Neural cell (in vitro differentiated cells): ENCODE results near the gene IL15RA. TPM values are rescaled to one million over a fixed set of nuclear protein-coding genes. Genes with fewer than 3 reads are reported as not detected.
"Not testable (repeated sequence)": the region's sequence is repeated elsewhere in the genome, so short reads cannot be mapped to it uniquely, and the experiment has no call there.

ENCODE experiments used
- H2AFZ ChIP-seq: fragments of 200-600, 300-800 bp; sonication (generic), shearing (Covaris generic); 2 replicates; pipeline ENCODE4 v1.6.0; 2014; ENCODE audit warnings: low read depth, mild to moderate bottlenecking, antibody characterized with exemption, low read length, moderate library complexity
- H3F3A ChIP-seq: fragments of 200-600 bp; shearing (Covaris generic); 2 replicates; pipeline ENCODE4 v1.6.1; 2016; ENCODE audit warnings: mild to moderate bottlenecking, moderate library complexity, mixed read lengths, antibody characterized with exemption, low read length; ENCODE audit not compliant: insufficient read depth, poor library complexity, severe bottlenecking
- H3K27ac ChIP-seq: fragments of 200-600, 300-800 bp; sonication (generic), shearing (Covaris generic); 2 replicates; pipeline ENCODE4 v1.5.1; 2014; ENCODE audit warnings: mild to moderate bottlenecking, low read length, moderate library complexity
- H3K27me3 ChIP-seq: fragments of 300-800, 200-600 bp; sonication (generic), shearing (Covaris generic); 2 replicates; pipeline ENCODE4 v1.6.0; 2014; ENCODE audit warnings: mild to moderate bottlenecking, low read depth, low read length, moderate library complexity; ENCODE audit not compliant: insufficient read depth
- H3K36me3 ChIP-seq: fragments of 300-800, 200-600 bp; sonication (generic), shearing (Covaris generic); 2 replicates; pipeline ENCODE4 v1.5.1; 2014; ENCODE audit warnings: mild to moderate bottlenecking, antibody characterized with exemption, low read length, moderate library complexity; ENCODE audit not compliant: insufficient read depth
- H3K4me2 ChIP-seq: fragments of 300-800, 200-600 bp; sonication (generic), shearing (Covaris generic); 2 replicates; pipeline ENCODE4 v1.6.0; 2014; ENCODE audit warnings: mild to moderate bottlenecking, low read length
- H3K4me3 ChIP-seq: fragments of 300-800, 200-600 bp; sonication (generic), shearing (Covaris generic); 2 replicates; pipeline ENCODE4 v1.5.1; 2014; ENCODE audit warnings: mild to moderate bottlenecking, low read length, moderate library complexity
- H3K79me2 ChIP-seq: fragments of 200-600 bp; shearing (Covaris generic); replicated peaks from 2 replicates; pipeline ENCODE4 v1.6.0; 2014; ENCODE audit warnings: mild to moderate bottlenecking, low read length, moderate library complexity; ENCODE audit not compliant: insufficient read depth
- H3K9ac ChIP-seq: fragments of 300-800, 200-600 bp; sonication (generic), shearing (Covaris generic); 2 replicates; pipeline ENCODE4 v1.6.1; 2016; ENCODE audit warnings: mild to moderate bottlenecking, low read length, mixed read lengths
- H3K9me2 ChIP-seq: fragments of 200-600 bp; shearing (Covaris generic); 2 replicates; pipeline ENCODE4 v1.6.1; 2016; ENCODE audit warnings: mild to moderate bottlenecking, low read length, mixed read lengths; ENCODE audit not compliant: insufficient read depth
- H3K9me3 ChIP-seq: fragments of 200-600, 300-800 bp; sonication (generic), shearing (Covaris generic); 2 replicates; pipeline ENCODE4 v1.6.1; 2016; ENCODE audit warnings: mild to moderate bottlenecking, mixed run types, low read length, moderate library complexity, mixed read lengths
- H4K20me1 ChIP-seq: fragments of 200-600 bp; shearing (Covaris generic); 2 replicates; pipeline ENCODE4 v1.6.1; 2016; ENCODE audit warnings: mild to moderate bottlenecking, mixed run types; ENCODE audit not compliant: insufficient read depth
- CTCF ChIP-seq: fragments of 450-650 bp; IDR thresholded peaks from 2 replicates; pipeline ENCODE4 v1.5.1; 2014; ENCODE audit warnings: antibody characterized with exemption, mild to moderate bottlenecking, moderate library complexity; ENCODE audit not compliant: poor library complexity, severe bottlenecking
- EP300 ChIP-seq: fragments of 450-650 bp; conservative IDR thresholded peaks from 2 replicates; pipeline ENCODE4 v1.6.1; 2014; ENCODE audit warnings: antibody characterized with exemption, mild to moderate bottlenecking, moderate library complexity; ENCODE audit not compliant: poor library complexity, severe bottlenecking
- EZH2 ChIP-seq: fragments of 200-600, 300-800 bp; shearing (Covaris generic), sonication (generic); IDR thresholded peaks from 2 replicates; pipeline ENCODE4 v1.6.1; 2014; ENCODE audit warnings: antibody characterized with exemption, low read length, borderline replicate concordance, mild to moderate bottlenecking; ENCODE audit not compliant: insufficient read depth, poor library complexity, severe bottlenecking
- MXI1 ChIP-seq: fragments of 450-650 bp; conservative IDR thresholded peaks from 2 replicates; pipeline ENCODE4 v1.6.1; 2014; ENCODE audit warnings: antibody characterized with exemption, mild to moderate bottlenecking; ENCODE audit not compliant: poor library complexity, severe bottlenecking
- POLR2AphosphoS5 ChIP-seq: IDR thresholded peaks from 2 replicates; pipeline ENCODE4 v1.6.1; 2012
- RAD21 ChIP-seq: fragments of 450-650 bp; conservative IDR thresholded peaks from 2 replicates; pipeline ENCODE4 v1.6.1; 2014; ENCODE audit warnings: antibody characterized with exemption, mild to moderate bottlenecking, moderate library complexity
- REST ChIP-seq: IDR thresholded peaks from 2 replicates; pipeline ENCODE4 v1.6.1; 2012; ENCODE audit warnings: borderline replicate concordance
- SMC3 ChIP-seq: fragments of 450-650 bp; conservative IDR thresholded peaks from 2 replicates; pipeline ENCODE4 v1.6.1; 2014; ENCODE audit warnings: antibody characterized with exemption, mild to moderate bottlenecking, moderate library complexity; ENCODE audit not compliant: poor library complexity
- TAF1 ChIP-seq: IDR thresholded peaks from 2 replicates; pipeline ENCODE4 v1.6.1; 2012; ENCODE audit warnings: low read depth
- polyA plus RNA-seq: library from polyadenylated mRNA; depleted of rRNA; stranded (reverse); fragments of >200 nt; gene quantifications from 2 replicates; pipeline ENCODE4 v1.2.3, GENCODE V29; 2014

Gene IL15RA
- polyA plus RNA-seq, 1 donor from 2014 or later, result not detected

GRCh38 chr10:6006546-6006945 lies 29.2 kb upstream of the IL15RA start:
- Histone ChIP-seq H2AFZ (no peak overlapping the region), H3K9ac (no peak overlapping the region), H3K9me3 (no peaks in the 10 kb centered on the region), H3K27ac (no peak overlapping the region), H4K20me1 (no peaks in the 10 kb centered on the region), H3K9me2 (no peaks in the 10 kb centered on the region), H3F3A (no peaks in the 10 kb centered on the region), H3K79me2 (no peaks in the 10 kb centered on the region), H3K4me3 (no peak overlapping the region), H3K27me3 (no peaks in the 10 kb centered on the region), H3K36me3 (no peaks in the 10 kb centered on the region), H3K4me2 (no peak overlapping the region)
- TF ChIP-seq EP300 (no peak), POLR2AphosphoS5 (no peak), CTCF (no peak), TAF1 (no peak), SMC3 (no peak), RAD21 (no peak), REST (no peak), MXI1 (no peak), EZH2 (no peak)

GRCh38 chr10:6005856-6006395 lies 28.6 kb upstream of the IL15RA start:
- no peaks in the 10 kb centered on the region for H3K9me3 ChIP-seq
- no peaks in the 10 kb centered on the region for H3K36me3 ChIP-seq
- no peak overlapping the region for H3K27ac ChIP-seq
- H2AFZ ChIP-seq, result no peak overlapping the region
- no peaks in the 10 kb centered on the region for H3K9me2 ChIP-seq
- no peaks in the 10 kb centered on the region for H3K27me3 ChIP-seq
- no peak overlapping the region for H3K9ac ChIP-seq
- H4K20me1 ChIP-seq, result no peaks in the 10 kb centered on the region
- TF ChIP-seq MXI1 (no peak), RAD21 (no peak), SMC3 (no peak), EP300 (no peak), POLR2AphosphoS5 (no peak), CTCF (no peak), EZH2 (no peak), TAF1 (no peak), REST (no peak)
- H3K4me3 ChIP-seq, result no peak overlapping the region
- no peak overlapping the region for H3K4me2 ChIP-seq
- H3F3A ChIP-seq, result no peaks in the 10 kb centered on the region
- H3K79me2 ChIP-seq, result no peaks in the 10 kb centered on the region

- not testable (repeated sequence) for H3K27ac ChIP-seq, H3K79me2 ChIP-seq, H3K9me2 ChIP-seq, H3K4me2 ChIP-seq, H3K4me3 ChIP-seq, H4K20me1 ChIP-seq, H2AFZ ChIP-seq, H3K36me3 ChIP-seq, H3K27me3 ChIP-seq, H3F3A ChIP-seq, H3K9me3 ChIP-seq, H3K9ac ChIP-seq
Measured at GRCh38 chr10:6005161-6005804, 27.9 kb upstream of the IL15RA start.
